NCI-H2171 treated with DMSO at 0.1 percent for 48 hours (cell line): ENCODE data around the gene CNGB1.
"Not testable (repeated sequence)": the region's sequence is repeated elsewhere in the genome, so short reads cannot be mapped to it uniquely, and the experiment has no call there.

Source experiments
- DNase-seq: peaks from one replicate; lab custom pipeline; 2025; lab: John Stamatoyannopoulos, UW

Gene CNGB1

DNA sequence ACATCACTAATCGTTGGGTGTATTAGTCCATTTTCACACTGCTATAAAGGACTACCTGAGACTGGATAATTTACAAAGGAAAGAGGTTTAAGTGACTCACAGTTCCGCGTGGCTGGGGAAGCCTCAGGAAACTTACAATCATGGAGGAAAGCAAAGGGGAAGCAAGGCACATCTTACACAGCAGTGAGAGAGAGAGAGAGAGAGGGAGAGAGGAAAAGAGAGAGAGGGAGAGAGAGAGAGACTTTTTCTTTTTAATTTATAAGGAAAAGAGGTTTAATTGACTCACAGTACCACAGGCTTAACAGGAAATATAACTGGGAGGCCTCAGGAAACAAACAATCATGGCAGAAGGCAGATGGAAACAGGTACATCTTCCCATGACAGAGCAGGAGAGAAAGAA lies 41.7 kb downstream of the CNGB1 start:
- DNase-seq, result no peak

DNA sequence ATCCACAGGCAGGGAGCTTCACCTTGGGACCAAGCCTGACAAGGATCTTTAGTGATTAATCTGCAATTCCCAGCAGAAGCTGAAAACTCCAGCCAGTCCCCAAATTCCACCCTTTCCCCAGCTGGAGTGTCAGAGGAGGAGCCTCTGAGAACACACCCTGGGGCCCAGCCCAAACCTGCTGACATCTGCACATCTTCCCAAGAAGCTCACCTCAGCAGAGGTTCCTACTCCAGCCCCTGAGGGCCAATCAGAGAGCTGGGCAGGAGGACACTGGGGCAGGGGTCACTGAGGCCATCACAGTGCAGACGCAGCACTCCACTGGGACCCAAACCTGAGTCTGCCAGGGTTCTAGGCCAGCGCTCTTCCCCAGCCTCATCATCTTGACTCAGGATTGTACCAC lies 44.9 kb downstream of the CNGB1 start:
- DNase-seq, result no peak

DNA sequence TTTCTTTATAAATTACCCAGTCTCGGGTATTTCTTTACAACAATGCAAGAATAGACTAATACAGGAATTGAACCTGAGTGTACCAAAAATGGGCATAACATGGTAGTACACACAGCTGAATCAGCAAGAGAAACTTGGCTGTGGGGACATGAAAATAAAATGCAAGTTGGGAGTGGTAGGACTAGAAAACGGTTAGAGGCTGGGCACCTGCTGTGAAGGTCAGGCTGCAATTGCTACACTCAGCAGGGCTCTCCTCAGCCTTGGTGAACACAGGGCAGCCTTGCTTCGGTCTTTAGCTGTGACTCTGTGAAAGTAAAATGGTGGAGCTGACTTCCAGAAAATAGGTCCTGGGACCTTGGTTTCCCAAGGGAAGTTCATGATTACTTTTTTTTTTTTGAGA lies 45.6 kb downstream of the CNGB1 start:
- no peak for DNase-seq

DNA sequence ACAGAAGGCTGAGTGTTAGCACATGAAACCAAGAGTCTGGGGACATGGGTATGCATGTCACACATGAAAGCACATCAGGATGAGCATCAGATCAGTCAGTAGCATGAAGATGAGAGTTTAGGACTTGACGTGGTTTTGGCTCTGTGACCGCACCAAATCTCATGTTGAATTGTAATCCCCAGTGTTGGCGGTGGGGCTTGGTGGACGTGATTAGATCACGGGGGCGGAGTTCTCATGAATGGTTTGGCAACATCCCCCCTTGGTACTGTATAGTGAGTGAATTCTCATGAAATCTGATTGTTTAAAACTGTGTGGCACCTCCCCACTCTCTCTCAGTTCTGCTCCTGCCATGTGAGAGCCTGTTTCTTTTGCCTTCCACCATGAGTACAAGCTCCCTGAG lies 46.4 kb downstream of the CNGB1 start:
- no peak for DNase-seq

DNA sequence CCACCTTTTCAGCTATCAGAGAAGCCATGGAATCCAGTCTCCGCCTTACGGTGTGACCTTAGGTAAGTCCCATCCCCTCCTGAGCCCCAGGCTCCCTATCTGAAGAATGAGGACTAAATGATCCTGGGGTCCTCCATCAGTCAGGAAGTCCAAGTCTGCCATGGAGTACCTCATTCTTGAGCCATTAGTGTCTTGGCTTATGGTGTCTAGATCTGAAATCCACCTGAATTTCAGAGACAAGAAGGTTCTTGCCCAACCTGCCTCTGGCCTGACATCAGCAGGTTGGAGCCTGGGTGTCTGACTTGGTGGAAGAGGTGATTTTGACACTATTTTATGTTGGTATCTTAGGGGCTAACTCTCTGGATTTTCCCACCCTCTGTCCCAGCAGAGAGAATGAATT lies 47.1 kb downstream of the CNGB1 start:
- no peak for DNase-seq

DNA sequence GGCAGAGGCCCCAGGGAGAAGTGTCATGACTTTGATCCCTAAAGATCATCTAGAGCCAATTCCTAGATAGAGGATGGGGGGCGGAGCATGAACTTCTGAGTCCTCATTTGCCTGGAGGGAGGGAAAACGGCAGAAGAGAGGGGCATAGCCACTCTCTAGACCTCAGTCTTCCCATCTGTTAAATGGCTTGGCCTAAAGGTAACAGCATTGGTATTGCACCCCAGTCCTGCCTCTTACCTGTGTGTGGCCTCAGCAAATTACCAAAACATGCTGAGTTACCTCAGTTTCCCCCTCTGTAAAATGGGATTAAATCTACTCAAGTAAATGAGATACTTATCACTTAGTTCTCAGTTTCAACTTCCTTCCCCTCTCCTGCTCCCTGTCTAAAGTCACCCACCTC lies 47.5 kb downstream of the CNGB1 start:
- no peak for DNase-seq

DNA sequence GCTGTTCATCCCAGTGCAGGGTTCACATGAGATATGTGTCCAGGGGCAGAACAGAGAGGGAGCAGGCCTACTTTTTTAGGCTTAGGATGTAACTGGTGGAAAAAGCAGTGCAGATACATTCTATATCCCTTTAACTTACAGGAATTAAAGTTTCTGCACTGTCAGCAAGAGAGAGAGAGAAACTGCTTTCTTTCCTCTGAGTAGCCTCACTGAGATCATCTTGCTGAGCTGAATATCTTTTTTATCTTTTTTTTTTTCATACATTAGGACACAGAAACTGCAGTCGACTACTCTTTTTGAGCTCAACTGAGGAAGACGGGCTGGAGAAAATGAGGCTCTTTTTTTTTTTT lies 50.1 kb downstream of the CNGB1 start:
- no peak for DNase-seq

DNA sequence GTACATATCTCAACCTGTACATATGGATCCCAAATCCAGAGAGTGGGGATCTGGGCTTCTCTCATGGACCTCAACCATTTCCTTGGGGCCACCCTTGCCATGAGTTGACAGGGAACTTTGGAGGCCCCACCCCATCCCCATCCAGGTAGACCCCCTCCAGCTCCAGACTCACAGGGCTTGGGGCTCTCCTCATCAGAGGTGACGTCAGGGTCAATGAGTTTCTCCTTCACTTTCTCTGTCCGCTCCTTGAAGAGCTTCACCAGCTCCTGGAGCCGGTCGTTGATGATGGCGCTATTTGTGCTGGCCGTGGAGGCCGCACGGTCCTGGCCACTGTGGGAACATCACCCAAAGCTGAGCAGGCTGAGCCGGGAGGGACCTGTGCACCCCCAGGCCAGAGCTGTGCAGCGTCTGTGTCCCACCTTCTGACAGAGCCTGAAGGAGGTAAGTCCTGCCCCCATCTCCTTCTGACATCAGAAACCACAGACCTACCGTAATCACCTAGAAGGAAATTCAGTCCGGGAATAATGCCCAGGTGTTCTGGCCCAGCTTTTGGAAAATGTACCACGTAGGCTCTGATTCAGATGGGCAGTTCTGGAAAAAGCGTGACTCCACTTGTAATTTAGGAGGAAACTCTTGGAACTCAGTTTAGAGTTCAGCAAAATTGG lies 50.6 kb downstream of the CNGB1 start:
- DNase-seq, result no peak

DNA sequence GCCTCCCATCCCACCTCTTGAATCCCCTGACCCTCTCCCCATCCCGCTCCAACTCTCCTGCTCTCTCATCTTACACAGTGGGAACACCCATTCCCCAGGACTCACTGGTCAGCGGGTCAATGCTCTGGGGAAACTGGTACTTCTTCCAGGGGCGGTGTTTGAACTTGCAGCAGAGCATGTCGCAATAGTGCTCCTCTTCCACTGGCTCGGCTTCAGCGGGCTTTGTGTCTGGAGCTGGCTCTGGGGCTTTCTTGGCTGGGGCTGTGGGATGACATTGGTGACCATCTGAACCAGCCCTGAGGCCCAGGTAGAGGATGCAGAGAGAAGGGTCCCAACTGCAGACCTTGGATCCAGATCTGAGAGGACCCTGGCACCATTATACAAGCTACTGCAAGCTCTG lies 51.9 kb downstream of the CNGB1 start:
- no peak for DNase-seq

DNA sequence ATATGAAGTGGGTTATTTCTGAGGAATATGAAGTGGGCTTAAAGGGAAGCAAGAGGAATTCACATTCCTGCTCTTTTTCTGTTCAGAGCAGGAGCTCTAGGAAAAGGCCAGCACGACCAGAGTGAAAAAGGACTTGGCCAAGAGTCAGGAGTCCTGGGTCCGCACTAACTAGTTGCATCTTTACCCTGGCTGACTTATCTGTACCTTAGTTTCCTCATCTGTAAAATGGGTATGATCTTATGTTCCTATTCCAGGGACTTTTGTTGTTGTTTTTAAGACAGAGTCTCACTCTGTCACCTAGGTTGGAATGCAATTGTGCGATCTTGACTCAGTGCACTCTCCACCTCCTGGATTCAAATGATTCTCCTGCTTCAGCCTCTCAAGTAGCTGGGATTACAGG lies 52.5 kb downstream of the CNGB1 start:
- DNase-seq, result no peak

DNA sequence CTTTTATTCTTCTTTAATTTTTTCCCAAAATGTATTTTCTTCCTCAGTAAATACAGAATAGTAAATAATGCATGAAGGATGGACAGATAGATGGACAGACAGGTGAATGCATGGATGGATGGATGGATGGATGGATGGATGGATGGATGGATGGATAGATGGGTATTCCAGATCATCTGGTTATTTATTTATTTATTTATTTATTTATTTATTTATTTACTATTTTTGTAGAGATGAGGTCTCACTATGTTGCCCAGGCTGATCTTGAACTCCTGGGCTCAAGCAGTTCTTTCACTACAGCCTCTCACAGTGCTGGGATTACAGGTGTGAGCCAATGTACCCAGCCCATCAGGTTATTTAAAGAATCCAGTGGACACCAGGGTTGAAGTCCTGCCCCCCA lies 53.0 kb downstream of the CNGB1 start:
- DNase-seq, result not testable (repeated sequence)

DNA sequence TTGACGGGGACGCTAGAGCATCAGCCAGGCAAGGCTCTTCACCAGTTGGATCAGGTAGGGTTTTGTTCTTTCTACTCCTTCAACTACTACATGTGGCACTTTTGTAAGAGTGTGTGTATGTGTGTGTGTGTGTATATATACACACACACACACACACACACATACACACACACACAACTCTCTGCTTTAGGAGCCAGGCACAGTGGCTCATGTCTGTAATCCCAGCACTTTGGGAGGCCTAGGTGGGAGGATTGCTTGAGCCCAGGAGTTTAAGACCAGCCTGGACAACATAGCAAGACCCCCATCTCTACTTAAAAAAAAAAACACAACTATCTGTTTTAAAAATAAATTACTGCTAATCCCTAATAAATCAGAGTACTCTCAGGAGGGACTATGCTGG lies 53.4 kb downstream of the CNGB1 start:
- DNase-seq, result not testable (repeated sequence)

DNA sequence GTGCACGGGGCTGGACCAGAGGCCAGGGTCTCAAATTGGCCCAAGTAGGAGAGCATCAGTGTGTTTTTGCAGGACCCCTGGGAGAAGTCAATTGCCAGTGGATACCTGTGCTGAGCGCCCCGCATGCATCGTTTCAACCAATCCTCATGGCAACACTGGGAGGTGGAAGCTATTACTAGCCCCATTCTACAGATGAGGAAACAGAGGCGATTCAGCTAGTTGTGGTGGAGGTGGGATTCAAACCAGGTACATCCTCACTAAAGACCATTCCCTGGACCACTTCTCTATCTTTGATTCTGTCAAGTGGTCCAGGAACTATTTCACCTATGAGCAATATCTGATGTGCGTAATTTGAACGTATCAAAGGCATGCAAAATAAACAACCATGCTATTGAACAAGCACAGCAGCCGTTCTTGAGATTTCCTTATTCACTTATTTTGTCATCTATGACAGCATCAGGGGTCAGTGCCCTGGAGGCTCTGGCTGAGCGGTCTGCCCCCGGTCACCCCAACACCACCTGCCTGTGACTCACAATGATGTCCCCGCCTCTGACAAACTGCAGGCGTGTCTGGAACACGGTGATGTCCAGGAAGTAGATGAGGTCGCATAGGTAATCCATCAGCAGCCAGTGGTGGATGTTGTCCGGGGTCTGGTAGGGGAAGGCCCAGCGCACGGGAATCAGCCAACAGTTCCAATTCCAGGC lies 54.0 kb downstream of the CNGB1 start:
- DNase-seq, result no peak

DNA sequence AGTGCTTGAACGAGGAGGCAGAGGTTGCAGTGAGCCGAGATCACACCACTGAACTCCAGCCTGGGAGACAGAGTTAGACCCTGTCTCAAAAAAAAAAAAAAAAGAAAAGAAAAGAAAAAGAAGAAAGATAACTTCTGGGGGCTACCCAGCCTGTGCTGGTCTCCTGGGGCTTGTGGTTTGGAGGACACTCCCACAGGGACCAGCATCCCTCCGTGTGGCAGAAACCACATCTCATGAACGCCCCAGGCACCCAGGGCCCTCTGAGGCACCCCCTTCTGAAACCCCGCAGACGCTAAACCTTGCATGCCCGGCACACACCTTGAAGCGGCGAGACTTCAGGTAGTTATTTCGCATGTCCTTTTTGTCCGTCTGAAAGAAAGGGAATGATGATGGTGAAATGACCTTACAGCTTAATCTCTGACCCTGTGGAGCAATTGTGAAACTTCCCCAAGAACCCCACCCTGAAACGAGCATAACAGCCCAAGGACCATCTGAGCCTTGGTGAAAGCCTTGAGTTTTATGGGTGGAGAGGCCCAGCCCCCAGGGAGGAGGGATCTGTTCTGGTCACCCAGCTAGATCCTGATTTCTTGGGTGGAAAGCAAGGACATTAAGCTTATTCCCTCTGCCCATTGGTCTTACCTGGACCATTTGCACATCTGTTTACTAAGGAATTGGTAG lies 55.0 kb downstream of the CNGB1 start:
- no peak for DNase-seq

DNA sequence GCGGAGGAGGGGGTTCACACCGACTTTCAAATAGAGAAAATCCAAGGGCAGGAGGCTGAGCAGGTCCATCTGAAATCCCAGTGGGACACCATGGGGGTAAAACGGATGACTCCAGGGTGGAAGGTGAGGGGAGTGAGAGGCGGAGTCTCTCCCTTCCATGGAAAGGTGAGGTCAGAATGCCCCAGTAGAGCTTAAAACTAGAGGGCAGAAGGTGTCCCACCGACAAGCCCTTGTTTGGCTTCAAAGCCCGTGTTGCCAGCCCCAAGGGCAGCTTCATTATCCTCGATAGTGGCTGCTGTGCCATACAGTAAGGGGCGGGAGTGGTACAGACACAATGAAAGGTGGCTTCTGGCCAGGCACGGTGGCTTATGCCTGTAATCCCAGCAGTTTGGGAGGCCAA lies 55.7 kb downstream of the CNGB1 start:
- no peak for DNase-seq

DNA sequence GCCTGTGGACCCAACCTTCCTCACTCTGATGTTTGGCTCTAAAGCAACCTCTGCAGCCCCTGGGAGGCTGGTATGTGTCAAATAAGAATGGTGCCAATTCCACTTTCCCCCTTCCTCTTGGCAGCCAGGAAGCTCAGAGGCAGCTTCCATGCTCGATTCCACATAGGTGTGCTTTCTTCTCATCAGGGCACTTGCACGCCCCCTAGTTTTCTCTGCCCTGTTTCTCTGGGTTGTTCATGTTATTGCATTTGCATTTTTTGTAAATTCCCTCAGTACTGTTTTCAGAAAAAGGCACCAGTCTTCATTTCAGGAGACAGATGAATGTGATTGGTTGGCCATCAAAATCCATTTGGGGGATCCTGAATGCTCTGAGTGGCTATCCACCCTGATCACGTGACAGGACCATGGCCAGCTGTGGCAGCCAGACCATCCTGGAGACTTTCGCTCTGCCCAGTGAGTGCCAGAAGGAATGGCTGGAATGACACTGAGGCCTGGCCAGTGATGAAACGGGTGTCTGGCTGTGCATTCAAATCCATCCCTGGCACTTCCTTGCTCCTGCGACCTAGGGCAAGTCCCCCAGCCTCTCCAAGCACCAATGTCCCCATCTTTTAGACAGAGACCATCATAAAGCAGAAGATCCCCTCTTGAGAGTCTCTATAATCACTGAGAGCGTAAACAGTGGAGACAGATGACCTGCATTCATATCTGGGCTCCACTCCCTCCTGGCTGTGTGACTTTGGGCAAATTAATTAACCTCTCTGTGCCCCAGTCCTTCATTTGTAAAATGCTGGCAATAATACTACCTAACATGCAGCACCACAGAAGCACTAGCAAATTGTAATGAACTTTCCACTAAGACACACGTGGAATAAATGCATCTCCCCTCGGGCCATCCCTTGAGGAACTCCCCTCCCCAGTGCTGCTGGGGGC lies 56.4 kb downstream of the CNGB1 start:
- no peak for DNase-seq

DNA sequence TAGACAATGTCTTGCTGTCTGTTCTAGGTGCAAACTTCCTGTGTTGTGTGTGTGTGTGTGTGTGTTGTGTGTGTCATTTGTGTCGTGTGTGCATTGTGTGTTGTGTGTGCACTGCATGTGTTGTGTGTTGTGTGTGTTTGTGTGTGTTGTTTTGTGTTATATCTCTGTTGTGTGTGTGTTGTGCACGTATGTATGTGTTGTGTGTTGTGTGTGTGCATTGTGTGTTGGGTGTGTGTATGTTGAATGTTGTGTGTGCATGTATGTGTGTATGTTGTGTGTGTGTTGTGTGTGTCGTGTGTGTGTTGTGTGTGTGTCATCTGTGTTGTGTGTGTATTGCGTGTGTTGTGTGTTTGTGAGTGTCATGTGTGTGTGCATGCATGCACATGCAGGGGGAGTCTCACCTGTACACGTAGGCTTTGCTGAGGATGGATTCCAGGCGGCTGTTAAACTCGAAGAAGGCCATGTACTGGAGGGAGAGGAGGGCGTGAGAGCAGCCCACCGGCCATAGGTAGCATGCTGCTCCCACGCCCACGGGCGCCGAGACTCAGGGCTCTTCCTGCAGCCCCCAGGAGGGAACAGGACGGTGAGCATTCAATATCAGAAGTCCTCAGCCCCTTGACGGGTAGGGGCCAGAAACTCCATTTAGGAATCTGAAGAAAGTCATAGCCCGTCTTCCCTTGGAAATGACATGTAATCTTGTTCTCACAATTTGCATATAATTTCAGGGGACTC lies 58.2 kb downstream of the CNGB1 start:
- DNase-seq, result no peak

DNA sequence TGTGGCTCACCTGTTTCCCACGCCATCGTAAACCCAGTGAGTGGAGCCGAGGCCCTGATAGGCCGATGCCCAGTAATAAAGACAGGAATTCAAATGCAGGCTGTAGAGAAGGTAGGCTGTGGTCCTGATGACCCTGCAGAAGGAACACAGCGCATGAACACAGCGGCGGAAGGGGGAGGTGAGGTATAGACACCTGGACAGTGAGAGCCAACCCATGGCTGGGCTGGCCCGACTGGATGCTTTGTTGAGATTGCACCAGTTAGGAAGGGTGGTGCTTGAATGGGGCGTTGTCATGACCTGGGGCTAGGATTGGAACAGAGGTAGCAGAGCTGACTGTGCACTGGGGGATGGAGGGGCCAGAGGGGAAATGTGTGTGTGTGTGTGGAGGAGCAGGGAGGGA lies 59.2 kb downstream of the CNGB1 start:
- no peak for DNase-seq

DNA sequence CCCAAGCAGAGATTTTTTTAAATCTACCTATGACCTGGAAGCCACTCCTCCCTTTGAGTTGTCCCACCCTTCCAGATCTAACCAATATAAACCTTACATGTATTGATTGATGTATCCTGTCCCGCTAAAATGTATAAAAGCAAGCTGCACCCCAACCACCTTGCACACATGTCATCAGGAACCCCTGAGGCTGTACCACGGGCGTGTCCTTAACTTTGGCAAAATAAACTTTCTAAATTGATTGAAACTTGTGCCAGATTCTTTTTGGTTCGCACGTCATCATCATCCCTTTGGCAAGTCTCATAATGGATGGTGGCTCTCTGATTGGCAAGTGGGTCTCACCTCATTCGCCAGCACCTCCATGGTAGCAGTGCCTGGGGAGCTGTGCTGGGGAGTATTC lies 60.2 kb downstream of the CNGB1 start:
- DNase-seq, result no peak

DNA sequence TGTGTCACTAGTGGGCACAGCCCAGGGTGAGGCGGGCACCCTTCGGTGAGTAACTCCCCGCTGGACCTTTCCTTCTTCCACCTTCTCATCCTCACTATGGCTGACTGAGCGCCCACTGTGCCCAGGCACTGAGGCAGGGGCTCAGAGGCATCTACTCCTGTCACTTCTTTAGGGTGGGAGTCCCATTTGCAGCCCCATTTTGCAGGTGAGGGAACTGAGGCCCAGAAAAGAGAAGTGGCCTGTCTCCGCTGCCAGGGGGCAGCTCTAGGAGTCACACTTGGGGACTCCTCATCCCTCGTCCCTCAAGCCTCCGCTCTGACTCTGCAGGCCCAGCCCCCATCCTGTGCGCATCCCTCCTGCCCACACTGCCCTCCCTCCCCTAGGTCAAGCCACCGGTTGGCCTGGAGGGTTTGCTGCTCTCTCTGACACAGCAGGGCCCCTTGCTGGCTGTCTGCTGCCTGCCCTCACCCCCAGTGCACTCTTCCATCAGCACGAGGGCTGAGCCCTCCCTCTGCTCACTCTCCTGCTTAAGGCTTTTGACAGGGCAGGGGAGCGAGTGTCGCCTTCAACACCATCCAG lies 62.4 kb downstream of the CNGB1 start:
- DNase-seq, result no peak
